K562 treated with DMSO at 1 percent for 12 hours (cell line): ENCODE measurements around the gene DDIAS. TPM values are rescaled to one million over a fixed set of nuclear protein-coding genes. Genes with fewer than 3 reads are reported as not detected.

Source experiments
- total RNA-seq: library from RNA; unstranded; fragments of 300-600 nt; gene quantifications from 2 replicates; pipeline ENCODE4 v1.2.3, GENCODE V29; 2022; ENCODE audit not compliant: insufficient read depth

The DDIAS gene
- 2.2 and 18.8 TPM in 2 replicates for total RNA-seq

GRCh38 chr11:82901165-82901921 is at the start of gene DDIAS:
DDIAS (plus strand) TSS chr11:82901736; CDS start chr11:82914739, 13,003 bp downstream.

GRCh38 chr11:82900277-82901164 is 1.0 kb upstream of the DDIAS start, which contains the start of gene PRCP:
PRCP (minus strand) TSS chr11:82900430; CDS start chr11:82900402, 28 bp downstream.

Other genes with a start within 250 kb of the DDIAS start
- 0.19 TPM in 1 of 2 replicates, not detected in the other for gene FAM181B, start 167.9 kb upstream of the DDIAS start, total RNA-seq
- 27.0 and 38.7 TPM in 2 replicates for gene PRCP, start 1.3 kb upstream of the DDIAS start, total RNA-seq
- gene RAB30, start 170.2 kb downstream of the DDIAS start, total RNA-seq, result 1.3 and 2.2 TPM in 2 replicates